HepG2 (cell line): ENCODE data around the gene LTB4R. TPM values are rescaled to one million over a fixed set of nuclear protein-coding genes. Genes with fewer than 3 reads are reported as not detected.

ENCODE experiments used
- CBX2 ChIP-seq, 2 experiments: fragments of 200-600 bp in 1 of 2; sonication (generic); formaldehyde crosslinking in 1 of 2; IDR thresholded peaks; 2 replicates each; pipeline versions ENCODE4 v1.7.0 to v1.8.1; 2018 to 2022; ENCODE audit warnings: low read depth in 2 of 2, low read length in 1 of 2, mild to moderate bottlenecking in 1 of 2, missing genetic modification reagents in 1 of 2
- CEBPB ChIP-seq: IDR thresholded peaks from 2 replicates; pipeline ENCODE4 v1.6.1; 2011; ENCODE audit warnings: low read depth, low read length, improper control_type of control experiment, borderline replicate concordance
- GPBP1L1 ChIP-seq: sonication (generic); formaldehyde crosslinking; IDR thresholded peaks from 2 replicates; pipeline ENCODE4 v1.5.0; 2020; ENCODE audit warnings: mild to moderate bottlenecking, missing genetic modification reagents
- ISL2 ChIP-seq: sonication (generic); formaldehyde crosslinking; IDR thresholded peaks from 2 replicates; pipeline ENCODE4 v1.5.0; 2020; ENCODE audit warnings: missing genetic modification reagents
- NAIF1 ChIP-seq: sonication (generic); formaldehyde crosslinking; IDR thresholded peaks from 2 replicates; pipeline ENCODE4 v1.5.0; 2020; ENCODE audit warnings: mild to moderate bottlenecking, missing genetic modification reagents, borderline replicate concordance
- SNAPC2 ChIP-seq: sonication (generic); formaldehyde crosslinking; IDR thresholded peaks from 2 replicates; pipeline ENCODE4 v1.8.1; 2022; ENCODE audit warnings: mild to moderate bottlenecking, missing genetic modification reagents
- SNRNP70 ChIP-seq: fragments of 200-400 bp; formaldehyde crosslinking; IDR thresholded peaks from 2 replicates; pipeline ENCODE4 v1.6.1; 2017; ENCODE audit warnings: mild to moderate bottlenecking, low read depth, low read length, moderate library complexity
- SP140L ChIP-seq: sonication (generic); formaldehyde crosslinking; IDR thresholded peaks from 2 replicates; pipeline ENCODE4 v1.4.0; 2020; ENCODE audit warnings: missing genetic modification reagents, borderline replicate concordance
- YY1 ChIP-seq: IDR thresholded peaks from 2 replicates; pipeline ENCODE4 v1.6.1; 2011; ENCODE audit warnings: low read length, low read depth, moderate library complexity, mild to moderate bottlenecking; ENCODE audit not compliant: insufficient read depth, insufficient replicate concordance
- ZFP1 ChIP-seq: IDR thresholded peaks from 2 replicates; pipeline ENCODE4 v1.6.1; 2016
- ZFP36 ChIP-seq: fragments of 150-350 bp; IDR thresholded peaks from 2 replicates; pipeline ENCODE4 v1.6.1; 2018; ENCODE audit warnings: borderline replicate concordance, low read length, low read depth; ENCODE audit not compliant: partially characterized antibody
- ZFX ChIP-seq: sonication (generic); formaldehyde crosslinking; IDR thresholded peaks from 2 replicates; pipeline ENCODE4 v1.4.0; 2020; ENCODE audit warnings: mild to moderate bottlenecking, low read depth, missing genetic modification reagents, moderate library complexity
- ZMYM3 ChIP-seq: sonication (generic); formaldehyde crosslinking; IDR thresholded peaks from 2 replicates; pipeline ENCODE4 v1.5.1; 2020; ENCODE audit warnings: mild to moderate bottlenecking, missing genetic modification reagents
- ZNF234 ChIP-seq: sonication (generic); formaldehyde crosslinking; conservative IDR thresholded peaks from 2 replicates; pipeline ENCODE4 v1.5.1; 2020; ENCODE audit warnings: mild to moderate bottlenecking, missing genetic modification reagents
- ZNF317 ChIP-seq: sonication (generic); formaldehyde crosslinking; IDR thresholded peaks from 2 replicates; pipeline ENCODE4 v1.5.0; 2020; ENCODE audit warnings: mild to moderate bottlenecking, missing genetic modification reagents
- ZNF382 ChIP-seq: sonication (generic); formaldehyde crosslinking; IDR thresholded peaks from 2 replicates; pipeline ENCODE4 v1.5.0; 2020; ENCODE audit warnings: missing genetic modification reagents, mild to moderate bottlenecking, borderline replicate concordance
- ZNF501 ChIP-seq: sonication (generic); formaldehyde crosslinking; IDR thresholded peaks from 2 replicates; pipeline ENCODE4 v1.5.1; 2020; ENCODE audit warnings: mild to moderate bottlenecking, moderate library complexity, missing genetic modification reagents
- ZNF512 ChIP-seq: sonication (generic); formaldehyde crosslinking; IDR thresholded peaks from 2 replicates; pipeline ENCODE4 v1.4.0; 2020; ENCODE audit warnings: mild to moderate bottlenecking, missing genetic modification reagents
- ZNF547 ChIP-seq: sonication (generic); formaldehyde crosslinking; IDR thresholded peaks from 2 replicates; pipeline ENCODE4 v1.5.1; 2020; ENCODE audit warnings: mild to moderate bottlenecking, missing genetic modification reagents
- ZNF570 ChIP-seq: sonication (generic); formaldehyde crosslinking; IDR thresholded peaks from 2 replicates; pipeline ENCODE4 v1.4.0; 2020; ENCODE audit warnings: mild to moderate bottlenecking, missing genetic modification reagents, borderline replicate concordance
- ZSCAN29 ChIP-seq: sonication (generic); formaldehyde crosslinking; conservative IDR thresholded peaks from 2 replicates; pipeline ENCODE4 v1.4.0; 2020; ENCODE audit warnings: mild to moderate bottlenecking, missing genetic modification reagents
- polyA plus RNA-seq, 8 experiments: library from polyadenylated mRNA; depleted of rRNA in 3 of 8; stranded (reverse) in 7 of 8; unstranded in 1 of 8; fragments of >200 nt; fragmentation: Illumina TruSeq in 4 of 8; extraction: Trizol in 4 of 8; gene quantifications; 2 replicates each; pipeline versions ENCODE4 v1.2.1 to v1.2.3, GENCODE V29; 2011 to 2016; ENCODE audit warnings: low read depth in 4 of 8, missing spikeins in 1 of 8, mixed read lengths in 1 of 8; ENCODE audit not compliant: insufficient read depth in 1 of 8
- total RNA-seq, 5 experiments: library from RNA; depleted of rRNA; stranded (reverse); fragments of >200 nt; fragmentation: Illumina TruSeq; extraction: Trizol; gene quantifications; 2 replicates each; pipeline ENCODE4 v1.2.3, GENCODE V29; 2016; ENCODE audit warnings: low read depth in 1 of 5
- TF ChIP-seq, protein P1 (sequence below): sonication (generic); formaldehyde crosslinking; IDR thresholded peaks from 2 replicates; pipeline ENCODE4 v1.5.0; 2020; ENCODE audit warnings: missing genetic modification reagents, mild to moderate bottlenecking, borderline replicate concordance
- TF ChIP-seq, protein P2 (sequence below): IDR thresholded peaks from 2 replicates; pipeline ENCODE4 v1.6.1; 2016
- TF ChIP-seq, protein P3 (sequence below): sonication (generic); formaldehyde crosslinking; IDR thresholded peaks from 2 replicates; pipeline ENCODE4 v1.4.0; 2020; ENCODE audit warnings: missing genetic modification reagents

LTB4R gene
- total and polyA plus RNA-seq, 2 of the 13 experiments (the other 11 are each of a cell fraction or from before 2014, with no cell fraction given): 3.2 to 8.2 TPM

DNA sequence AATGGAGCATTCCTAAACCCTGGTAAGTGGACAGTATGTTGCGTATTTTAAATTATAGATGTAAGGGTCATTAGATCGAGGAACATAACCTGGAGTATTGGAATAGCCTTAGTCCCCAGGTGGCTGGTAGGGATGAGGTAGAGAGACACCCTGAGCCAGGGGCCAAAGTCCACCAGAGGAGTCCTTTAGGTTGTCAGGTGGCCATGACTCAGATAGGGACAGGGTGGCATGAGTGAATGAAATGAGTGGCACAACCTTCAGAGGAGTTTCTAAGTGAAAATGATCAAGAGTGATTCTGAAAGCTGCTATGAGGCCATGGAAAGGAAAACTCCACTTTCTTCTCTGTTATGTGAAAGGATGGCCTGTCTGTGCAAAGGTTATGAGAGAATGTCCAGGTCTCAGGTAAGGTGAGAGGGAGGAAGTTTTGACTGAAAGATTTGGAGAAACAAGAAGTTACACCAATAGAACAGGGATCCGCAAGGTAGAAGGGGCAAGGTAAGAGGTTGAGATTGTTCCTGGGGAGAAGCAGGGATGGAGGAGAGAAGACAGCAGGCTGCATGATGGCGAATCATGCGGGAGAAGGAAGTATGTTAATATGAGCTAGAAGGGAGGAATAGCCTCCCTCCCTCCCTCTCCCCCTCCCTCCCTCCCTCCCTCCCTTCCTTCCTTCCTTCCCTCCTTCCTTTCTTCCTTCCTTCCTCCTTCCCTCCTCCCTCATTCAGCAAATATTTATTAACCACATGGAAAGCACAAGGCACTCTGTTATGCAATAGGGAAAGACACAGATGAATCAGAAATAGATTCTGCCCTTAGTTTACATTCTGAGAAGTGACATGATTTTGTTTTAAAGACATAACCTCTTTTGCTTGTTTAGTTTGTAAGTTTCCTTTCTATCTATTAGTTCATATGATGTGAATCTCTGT lies 42.5 kb downstream of the LTB4R start (continued):
- TF ChIP-seq ZFP1 (CRISPR knock-in tag) (no peak), ZNF382 (CRISPR knock-in tag) (0 out of 2 replicates have a peak, but pooled peaks have one; percentile 33), CBX2 (IDR thresholded peaks at IDR 0.05; ENCODE audit: low read depth, low read length) (no peak), CBX2 (CRISPR knock-in tag; IDR thresholded peaks at IDR 0.05; ENCODE audit: low read depth) (no peak), CEBPB (peak; percentile 58; the same call in 1 of the 2 replicates), ZNF570 (no peak), GPBP1L1 (CRISPR knock-in tag) (no peak), NAIF1 (0 out of 2 replicates have a peak, but pooled peaks have one; percentile 43), YY1 (no peak), ZSCAN29 (CRISPR knock-in tag) (no peak), ZNF547 (CRISPR knock-in tag) (no peak), ZNF317 (CRISPR knock-in tag) (no peak), ZNF501 (CRISPR knock-in tag) (no peak), ZMYM3 (CRISPR knock-in tag) (no peak), SNRNP70 (no peak), ZFX (CRISPR knock-in tag) (no peak), SNAPC2 (CRISPR knock-in tag) (no peak), ZNF234 (CRISPR knock-in tag) (no peak), SP140L (CRISPR knock-in tag) (no peak), ZNF512 (no peak), ZFP36 (no peak), ISL2 (no peak)
- TF ChIP-seq, protein P1, sequence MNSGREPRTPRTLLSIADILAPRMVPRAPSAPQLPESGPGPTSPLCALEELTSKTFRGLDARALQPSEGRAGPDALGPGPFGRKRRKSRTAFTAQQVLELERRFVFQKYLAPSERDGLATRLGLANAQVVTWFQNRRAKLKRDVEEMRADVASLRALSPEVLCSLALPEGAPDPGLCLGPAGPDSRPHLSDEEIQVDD (CRISPR knock-in tag): no peak
- TF ChIP-seq, protein P2, sequence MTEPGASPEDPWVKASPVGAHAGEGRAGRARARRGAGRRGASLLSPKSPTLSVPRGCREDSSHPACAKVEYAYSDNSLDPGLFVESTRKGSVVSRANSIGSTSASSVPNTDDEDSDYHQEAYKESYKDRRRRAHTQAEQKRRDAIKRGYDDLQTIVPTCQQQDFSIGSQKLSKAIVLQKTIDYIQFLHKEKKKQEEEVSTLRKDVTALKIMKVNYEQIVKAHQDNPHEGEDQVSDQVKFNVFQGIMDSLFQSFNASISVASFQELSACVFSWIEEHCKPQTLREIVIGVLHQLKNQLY (CRISPR knock-in tag): 0 out of 2 replicates have a peak, but pooled peaks have one; percentile 17
- TF ChIP-seq, protein P3, sequence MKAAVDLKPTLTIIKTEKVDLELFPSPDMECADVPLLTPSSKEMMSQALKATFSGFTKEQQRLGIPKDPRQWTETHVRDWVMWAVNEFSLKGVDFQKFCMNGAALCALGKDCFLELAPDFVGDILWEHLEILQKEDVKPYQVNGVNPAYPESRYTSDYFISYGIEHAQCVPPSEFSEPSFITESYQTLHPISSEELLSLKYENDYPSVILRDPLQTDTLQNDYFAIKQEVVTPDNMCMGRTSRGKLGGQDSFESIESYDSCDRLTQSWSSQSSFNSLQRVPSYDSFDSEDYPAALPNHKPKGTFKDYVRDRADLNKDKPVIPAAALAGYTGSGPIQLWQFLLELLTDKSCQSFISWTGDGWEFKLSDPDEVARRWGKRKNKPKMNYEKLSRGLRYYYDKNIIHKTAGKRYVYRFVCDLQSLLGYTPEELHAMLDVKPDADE (CRISPR knock-in tag): no peak
